HepG2 (cell line): Measurements from ENCODE around the gene SAPCD1. TPM values are rescaled to one million over a fixed set of nuclear protein-coding genes. Genes with fewer than 3 reads are reported as not detected.

ENCODE experiments used
- ARID2 ChIP-seq: sonication (generic); formaldehyde crosslinking; IDR thresholded peaks from 2 replicates; pipeline ENCODE4 v1.8.1; 2022; ENCODE audit warnings: mild to moderate bottlenecking, missing genetic modification reagents, borderline replicate concordance
- ARNTL ChIP-seq: sonication (generic); formaldehyde crosslinking; IDR thresholded peaks from 2 replicates; pipeline ENCODE4 v1.4.0; 2020; ENCODE audit warnings: mild to moderate bottlenecking, missing genetic modification reagents
- BCLAF1 ChIP-seq: fragments of 450-650 bp; IDR thresholded peaks from 2 replicates; pipeline ENCODE4 v1.6.1; 2017; ENCODE audit warnings: mild to moderate bottlenecking
- CBX2 ChIP-seq, 2 experiments: fragments of 200-600 bp in 1 of 2; sonication (generic); formaldehyde crosslinking in 1 of 2; IDR thresholded peaks; 2 replicates each; pipeline versions ENCODE4 v1.7.0 to v1.8.1; 2018 to 2022; ENCODE audit warnings: low read depth in 2 of 2, low read length in 1 of 2, mild to moderate bottlenecking in 1 of 2, missing genetic modification reagents in 1 of 2
- GABPA ChIP-seq, 2 experiments: IDR thresholded peaks; 2 replicates each; pipeline ENCODE4 v1.6.1; 2011 to 2016; ENCODE audit warnings: low read depth in 2 of 2, low read length in 1 of 2, missing biosample characterization in 1 of 2, missing genetic modification characterization in 1 of 2
- KAT8 ChIP-seq: IDR thresholded peaks from 2 replicates; pipeline ENCODE4 v1.6.1; 2016; ENCODE audit warnings: missing genetic modification reagents, missing compliant biosample characterization
- KDM1A ChIP-seq: IDR thresholded peaks from 2 replicates; pipeline ENCODE4 v1.6.1; 2016; ENCODE audit warnings: missing compliant biosample characterization
- KDM2A ChIP-seq: sonication (generic); formaldehyde crosslinking; IDR thresholded peaks from 2 replicates; pipeline ENCODE4 v1.4.0; 2020; ENCODE audit warnings: low read depth, missing genetic modification reagents, borderline replicate concordance
- NCOA1 ChIP-seq: sonication (generic); formaldehyde crosslinking; IDR thresholded peaks from 2 replicates; pipeline ENCODE4 v1.9.0; 2021; ENCODE audit warnings: missing genetic modification reagents
- NONO ChIP-seq, 2 experiments: fragments of 450-650 bp in 1 of 2; sonication (generic) in 1 of 2; formaldehyde crosslinking in 1 of 2; IDR thresholded peaks in 1 of 2; conservative IDR thresholded peaks in 1 of 2; 2 replicates each; pipeline versions ENCODE4 v1.6.1 to v1.8.0; 2017 to 2022; ENCODE audit warnings: mild to moderate bottlenecking in 1 of 2, missing genetic modification reagents in 1 of 2, moderate library complexity in 1 of 2
- PRDM15 ChIP-seq: sonication (generic); formaldehyde crosslinking; IDR thresholded peaks from 2 replicates; pipeline ENCODE4 v1.4.0; 2020; ENCODE audit warnings: missing genetic modification reagents
- SMYD3 ChIP-seq: sonication (generic); formaldehyde crosslinking; IDR thresholded peaks from 2 replicates; pipeline ENCODE4 v1.8.1; 2023; ENCODE audit warnings: mild to moderate bottlenecking, missing genetic modification reagents
- SOX5 ChIP-seq: IDR thresholded peaks from 2 replicates; pipeline ENCODE4 v1.6.1; 2016; ENCODE audit warnings: borderline replicate concordance
- SP2 ChIP-seq: sonication (generic); formaldehyde crosslinking; IDR thresholded peaks from 2 replicates; pipeline ENCODE4 v1.5.1; 2020; ENCODE audit warnings: mild to moderate bottlenecking, missing genetic modification reagents
- TBX3 ChIP-seq: fragments of 450-650 bp; IDR thresholded peaks from 2 replicates; pipeline ENCODE4 v1.6.1; 2017; ENCODE audit warnings: antibody characterized with exemption, mild to moderate bottlenecking, inconsistent platforms, borderline replicate concordance
- ZBTB38 ChIP-seq: sonication (generic); formaldehyde crosslinking; IDR thresholded peaks from 2 replicates; pipeline ENCODE4 v1.5.1; 2020; ENCODE audit warnings: mild to moderate bottlenecking, missing genetic modification reagents
- ZFP37 ChIP-seq: sonication (generic); formaldehyde crosslinking; IDR thresholded peaks from 2 replicates; pipeline ENCODE4 v1.4.0; 2020; ENCODE audit warnings: missing genetic modification reagents, borderline replicate concordance
- ZMYM4 ChIP-seq: sonication (generic); formaldehyde crosslinking; IDR thresholded peaks from 2 replicates; pipeline ENCODE4 v1.8.1; 2023; ENCODE audit warnings: mild to moderate bottlenecking, missing genetic modification reagents
- ZNF777 ChIP-seq: sonication (generic); formaldehyde crosslinking; IDR thresholded peaks from 2 replicates; pipeline ENCODE4 v1.4.0; 2020; ENCODE audit warnings: missing genetic modification reagents
- ZNF878 ChIP-seq: sonication (generic); formaldehyde crosslinking; IDR thresholded peaks from 2 replicates; pipeline ENCODE4 v1.8.1; 2023; ENCODE audit warnings: mild to moderate bottlenecking, missing genetic modification reagents, moderate library complexity
- polyA plus RNA-seq, 8 experiments: library from polyadenylated mRNA; depleted of rRNA in 3 of 8; stranded (reverse) in 7 of 8; unstranded in 1 of 8; fragments of >200 nt; fragmentation: Illumina TruSeq in 4 of 8; extraction: Trizol in 4 of 8; gene quantifications; 2 replicates each; pipeline versions ENCODE4 v1.2.1 to v1.2.3, GENCODE V29; 2011 to 2016; ENCODE audit warnings: low read depth in 4 of 8, missing spikeins in 1 of 8, mixed read lengths in 1 of 8; ENCODE audit not compliant: insufficient read depth in 1 of 8
- total RNA-seq, 5 experiments: library from RNA; depleted of rRNA; stranded (reverse); fragments of >200 nt; fragmentation: Illumina TruSeq; extraction: Trizol; gene quantifications; 2 replicates each; pipeline ENCODE4 v1.2.3, GENCODE V29; 2016; ENCODE audit warnings: low read depth in 1 of 5
- TF ChIP-seq, protein P1 (sequence below): sonication (generic); formaldehyde crosslinking; IDR thresholded peaks from 2 replicates; pipeline ENCODE4 v1.9.0; 2021; ENCODE audit warnings: missing genetic modification reagents, borderline replicate concordance

The SAPCD1 gene
- total and polyA plus RNA-seq, 2 of the 13 experiments (the other 11 are each of a cell fraction or from before 2014, with no cell fraction given): 2.5 to 3.9 TPM

DNA sequence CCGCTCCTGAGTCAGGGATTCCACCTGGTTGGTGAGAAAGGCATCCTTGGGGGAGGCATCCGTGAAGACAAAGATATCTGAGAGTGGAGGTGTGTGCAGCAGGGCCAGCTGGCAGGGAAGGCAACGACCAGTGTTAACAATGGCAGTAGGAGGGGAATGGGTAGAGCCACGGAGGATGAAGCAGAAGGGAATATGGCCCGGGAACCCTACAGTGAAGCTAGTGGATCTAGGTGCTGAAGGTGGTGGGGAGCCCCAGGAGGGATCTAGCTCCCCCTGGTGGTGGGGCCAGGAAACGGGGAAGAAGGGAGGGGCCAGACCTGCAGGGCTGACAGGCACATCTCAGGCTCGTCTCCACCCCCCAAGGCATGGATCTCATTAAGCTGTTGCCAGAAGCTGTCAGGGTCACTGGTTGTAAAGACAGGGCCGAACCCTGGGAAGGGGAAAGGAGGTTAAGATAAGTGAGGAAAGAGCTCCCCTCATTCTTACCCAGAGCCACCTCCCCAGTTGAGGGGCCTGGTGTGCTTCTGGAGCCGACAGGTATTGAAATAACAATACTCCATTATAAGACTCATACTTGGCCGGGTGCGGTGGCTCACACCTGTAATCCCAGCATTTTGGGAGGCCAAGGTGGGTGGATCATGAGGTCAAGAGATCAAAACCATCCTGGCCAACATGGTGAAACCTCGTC lies 7.4 kb downstream of the SAPCD1 start (continued):
- TF ChIP-seq NONO (IDR thresholded peaks at IDR 0.05): no peak
- TF ChIP-seq NONO (CRISPR knock-in tag; conservative IDR thresholded peaks at IDR 0.05): no peak
- TF ChIP-seq KDM2A: peak; percentile 80
- TF ChIP-seq ZMYM4: peak; percentile 74; the same call in 1 of the 2 replicates
- no peak for TF ChIP-seq ZNF777
- TF ChIP-seq SOX5 (CRISPR knock-in tag): peak; percentile 61
- TF ChIP-seq SMYD3: no peak
- TF ChIP-seq, protein P1, sequence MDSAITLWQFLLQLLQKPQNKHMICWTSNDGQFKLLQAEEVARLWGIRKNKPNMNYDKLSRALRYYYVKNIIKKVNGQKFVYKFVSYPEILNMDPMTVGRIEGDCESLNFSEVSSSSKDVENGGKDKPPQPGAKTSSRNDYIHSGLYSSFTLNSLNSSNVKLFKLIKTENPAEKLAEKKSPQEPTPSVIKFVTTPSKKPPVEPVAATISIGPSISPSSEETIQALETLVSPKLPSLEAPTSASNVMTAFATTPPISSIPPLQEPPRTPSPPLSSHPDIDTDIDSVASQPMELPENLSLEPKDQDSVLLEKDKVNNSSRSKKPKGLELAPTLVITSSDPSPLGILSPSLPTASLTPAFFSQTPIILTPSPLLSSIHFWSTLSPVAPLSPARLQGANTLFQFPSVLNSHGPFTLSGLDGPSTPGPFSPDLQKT: no peak
- no peak for TF ChIP-seq ZNF878 (CRISPR knock-in tag)
- no peak for TF ChIP-seq ARID2
- TF ChIP-seq KAT8 (CRISPR knock-in tag): peak; percentile 64; the same call in 1 of the 2 replicates
- TF ChIP-seq CBX2 (IDR thresholded peaks at IDR 0.05; ENCODE audit: low read depth, low read length): no peak
- TF ChIP-seq CBX2 (CRISPR knock-in tag; IDR thresholded peaks at IDR 0.05; ENCODE audit: low read depth): no peak
- TF ChIP-seq ARNTL (CRISPR knock-in tag): no peak
- TF ChIP-seq SP2 (CRISPR knock-in tag): no peak
- TF ChIP-seq BCLAF1: no peak
- TF ChIP-seq TBX3: no peak
- TF ChIP-seq ZBTB38 (CRISPR knock-in tag): peak; percentile 65; the same call in 1 of the 2 replicates
- no peak for TF ChIP-seq GABPA (IDR thresholded peaks at IDR 0.05; ENCODE audit: low read depth, low read length)
- peak; percentile 46; the same call in 1 of the 2 replicates for TF ChIP-seq GABPA (CRISPR knock-in tag; IDR thresholded peaks at IDR 0.05; ENCODE audit: low read depth)
- TF ChIP-seq KDM1A (CRISPR knock-in tag): peak; percentile 53; the same call in 1 of the 2 replicates
- no peak for TF ChIP-seq ZFP37 (CRISPR knock-in tag)
- peak; percentile 77; the same call in 1 of the 2 replicates for TF ChIP-seq NCOA1
- TF ChIP-seq PRDM15 (CRISPR knock-in tag): no peak
